Retinal pigment epithelial cell (primary cell): ENCODE data around the gene EIF1AD.
"Not testable (repeated sequence)": the region's sequence is repeated elsewhere in the genome, so short reads cannot be mapped to it uniquely, and the experiment has no call there.

Source experiments
- DNase-seq: peaks from one replicate; pipeline ENCODE4 v3.0.0-alpha.2; 2010; ENCODE audit warnings: low read depth
- H3K4me3 ChIP-seq: 2 replicates; pipeline ENCODE4 v1.5.1; 2011; ENCODE audit warnings: mild to moderate bottlenecking, low read length, control low read depth, moderate library complexity
- CTCF ChIP-seq: conservative IDR thresholded peaks from 2 replicates; pipeline ENCODE4 v1.5.1; 2011; ENCODE audit warnings: low read depth, low read length, control low read depth, inconsistent platforms

Gene EIF1AD

GRCh38 chr11:66036334-66036710 lies 34.4 kb upstream of the EIF1AD start:
- no peak for TF ChIP-seq CTCF
- H3K4me3 ChIP-seq: no peak overlapping the region
- no peak for DNase-seq

DNA sequence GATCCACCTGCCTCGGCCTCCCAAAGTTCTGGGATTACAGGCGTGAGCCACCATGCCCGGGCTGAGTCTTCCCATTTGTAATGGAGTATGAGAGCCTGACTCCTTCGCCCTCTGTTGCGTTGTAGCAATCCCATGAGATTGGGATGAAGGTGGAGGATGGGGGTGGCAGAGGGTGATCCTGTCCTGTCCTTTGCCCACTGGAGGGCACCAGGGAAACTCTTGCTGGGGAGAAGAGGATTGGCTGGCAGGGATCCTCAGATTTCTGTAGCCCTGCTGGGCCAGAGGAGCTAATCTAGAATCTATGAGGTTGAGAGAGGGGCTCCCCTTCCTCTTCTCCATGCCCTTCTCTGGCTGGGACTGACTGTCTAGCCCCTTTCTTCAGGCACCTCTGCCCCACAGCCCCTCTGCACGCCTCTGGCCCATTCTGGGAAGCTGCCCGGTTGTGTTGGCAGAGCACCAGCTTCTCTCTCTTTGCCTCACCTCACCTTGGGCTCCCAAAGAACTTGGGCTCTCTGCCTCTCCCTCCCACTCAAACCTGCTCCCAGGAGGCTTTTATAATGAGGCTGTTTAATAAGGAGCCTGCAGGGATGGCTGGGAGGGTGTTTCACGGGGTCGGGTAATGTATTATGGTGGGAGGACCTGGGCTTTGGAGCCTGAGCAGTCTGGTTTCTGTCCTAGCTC lies 33.8 kb upstream of the EIF1AD start:
- DNase-seq: no peak
- no peak overlapping the region for H3K4me3 ChIP-seq
- TF ChIP-seq CTCF: no peak

DNA sequence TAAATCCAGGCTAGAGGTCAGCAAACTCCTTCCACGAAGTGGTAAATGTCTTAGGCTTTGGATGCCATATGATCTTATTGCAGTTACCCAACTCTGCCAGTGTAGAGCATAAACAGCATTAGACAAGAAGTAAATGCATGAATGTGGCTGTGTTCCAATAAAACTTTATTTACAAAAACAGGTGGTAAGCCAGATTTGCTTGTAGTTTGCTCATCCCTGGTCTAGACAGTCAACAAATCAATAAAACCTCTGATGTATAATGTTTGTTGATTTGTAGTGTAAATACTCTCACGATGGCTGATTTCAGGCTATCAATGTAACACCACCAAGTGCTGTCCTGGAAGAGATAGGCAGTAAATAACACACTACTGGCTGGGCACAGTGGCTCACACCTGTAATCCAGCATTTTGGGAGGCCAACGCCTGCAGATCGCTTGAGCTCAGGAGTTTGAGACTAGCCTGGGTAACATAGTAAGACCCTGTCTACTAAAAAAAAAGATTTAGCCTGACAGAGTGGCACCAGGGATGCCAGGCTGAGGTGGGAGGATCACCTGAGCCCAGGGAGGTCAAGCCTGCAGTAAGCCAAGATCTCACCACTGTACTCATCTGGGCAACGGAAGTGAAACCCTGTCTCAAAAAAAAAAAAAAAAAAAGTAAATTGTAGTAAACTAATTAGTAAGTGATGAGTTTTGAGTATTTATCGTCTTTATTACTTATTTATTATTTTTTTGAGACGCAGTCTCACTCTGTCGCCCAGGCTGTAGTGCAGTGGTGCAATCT lies 31.2 kb upstream of the EIF1AD start:
- no peak overlapping the region for H3K4me3 ChIP-seq
- no peak for DNase-seq
- TF ChIP-seq CTCF: no peak

DNA sequence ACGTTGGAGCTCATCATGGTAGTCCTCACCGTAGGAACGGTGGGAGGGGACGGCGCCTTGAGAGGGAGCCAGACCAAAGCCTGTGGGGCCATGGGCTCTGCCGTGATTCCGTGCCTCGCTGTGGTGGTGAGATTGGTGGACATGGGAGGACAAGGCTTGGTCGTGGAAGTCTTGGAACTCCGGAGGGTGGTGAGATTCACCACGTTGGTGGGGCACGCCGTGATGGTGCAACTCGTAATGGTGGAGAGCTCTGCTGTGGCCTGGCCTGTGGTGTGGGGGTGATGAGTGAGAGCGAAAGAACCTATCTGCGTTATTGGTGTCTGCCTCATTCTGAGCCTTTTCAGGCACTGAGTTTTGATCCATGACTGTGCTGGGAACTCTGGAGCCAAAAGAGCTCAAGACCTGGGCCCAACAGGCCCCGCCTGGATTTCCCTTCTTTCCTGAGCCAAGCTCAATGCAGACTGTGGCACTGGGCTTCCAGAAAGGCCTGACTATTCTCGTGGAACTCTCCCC lies 24.1 kb upstream of the EIF1AD start, which contains the start of gene CATSPER1:
CATSPER1 (minus strand) TSS at position 463 of the 513 bp plus-strand sequence; CDS start at position 363, 100 bp downstream.
- H3K4me3 ChIP-seq: no peak within 1 kb of the TSS
- no peak for TF ChIP-seq CTCF
- no peak for DNase-seq

DNA sequence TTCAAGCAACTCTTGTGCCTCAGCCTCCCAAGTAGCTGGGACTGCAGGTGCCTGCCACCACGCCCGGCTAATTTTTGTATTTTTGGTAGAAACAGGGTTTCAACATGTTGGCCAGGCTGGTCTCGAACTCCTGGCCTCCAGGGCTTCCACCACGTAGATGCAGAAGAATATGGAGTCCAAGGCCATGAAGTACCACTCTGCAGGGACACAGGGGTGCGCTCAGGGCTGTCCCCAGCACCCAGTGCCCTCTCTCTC lies 21.2 kb upstream of the EIF1AD start:
- H3K4me3 ChIP-seq, DNase-seq: not testable (repeated sequence)

DNA sequence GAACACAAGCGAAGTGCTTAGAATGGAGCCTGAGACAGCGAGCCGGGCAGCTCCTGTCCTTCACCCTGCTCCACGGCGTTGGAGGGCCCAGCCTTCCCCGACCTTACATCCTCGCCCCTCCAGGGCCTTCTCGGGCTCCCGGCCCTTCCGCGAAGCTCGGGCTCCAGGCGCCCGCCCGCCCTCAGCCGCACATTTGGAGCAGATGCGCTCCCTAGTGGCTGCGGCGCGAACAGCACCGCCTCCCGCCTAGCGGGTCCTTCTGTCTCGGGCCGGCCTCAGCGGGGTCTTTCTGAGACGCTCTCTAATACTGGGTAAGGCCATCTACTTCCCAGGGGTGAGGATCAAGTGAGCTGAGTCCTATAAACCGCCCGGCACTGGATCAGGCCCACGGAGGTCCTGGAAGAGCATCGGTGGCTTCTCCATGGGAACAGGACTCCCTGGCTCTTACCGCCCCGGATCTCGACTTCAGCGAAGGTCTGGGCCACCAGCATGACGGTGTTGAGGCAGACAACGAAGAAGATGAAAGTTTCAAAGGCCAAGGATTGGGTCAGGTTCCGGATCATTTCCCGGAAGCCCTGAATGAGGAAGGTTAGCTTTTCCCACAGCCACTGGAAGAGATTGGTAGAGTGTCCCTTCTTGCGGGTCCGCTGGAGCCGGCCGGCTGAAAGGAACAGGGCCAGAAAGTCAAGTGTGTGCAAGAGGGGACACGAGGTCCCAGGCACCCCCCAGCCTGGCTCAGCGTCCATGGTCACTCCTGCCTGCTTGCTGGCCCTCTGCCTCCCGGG lies 20.6 kb upstream of the EIF1AD start:
- no peak for DNase-seq
- peak; percentile 91 for TF ChIP-seq CTCF
- H3K4me3 ChIP-seq: no peak overlapping the region

- no peak for DNase-seq
- no peak overlapping the region for H3K4me3 ChIP-seq
- no peak for TF ChIP-seq CTCF
Observed at GRCh38 chr11:66020618-66021357, 18.8 kb upstream of the EIF1AD start.
